ENCODE results near the gene MYLK2.

Gene MYLK2

DNA sequence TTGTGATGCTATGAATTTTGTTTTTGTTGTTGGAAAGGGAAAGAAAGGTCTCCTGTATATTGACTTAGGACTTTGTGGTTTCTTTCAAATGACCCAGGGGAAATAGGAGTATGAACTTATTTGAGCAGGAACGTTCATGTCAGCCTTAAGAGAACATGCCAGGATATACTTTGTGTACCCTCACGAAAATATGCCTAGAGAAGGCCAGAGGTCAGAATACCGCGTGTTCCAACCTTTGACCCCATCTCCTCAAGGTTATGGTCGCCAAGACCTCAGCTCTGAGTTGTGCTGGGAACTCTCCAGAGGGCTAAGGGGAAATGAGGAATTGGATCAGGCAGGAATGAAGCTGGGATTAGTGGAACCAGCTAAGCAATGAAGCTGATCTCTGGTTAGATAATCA is 62.8 kb downstream of the MYLK2 start:
- H3K4me1 ChIP-seq (ENCODE audit: control insufficient read depth, insufficient read depth, low read length), result no peaks in the 10 kb centered on the region; the same call in 1 of the 2 replicates
- H3K27ac ChIP-seq (ENCODE audit: low read depth, low read length), result no peak overlapping the region
- no peaks in the 10 kb centered on the region for H3K36me3 ChIP-seq (ENCODE audit: control insufficient read depth, insufficient read depth, low read length)
- H3K9ac ChIP-seq (ENCODE audit: low read depth, low read length), result no peak overlapping the region
- no peaks in the 10 kb centered on the region for H3K9me3 ChIP-seq (ENCODE audit: control insufficient read depth, insufficient read depth, low read length)
- no peak overlapping the region for H3K4me3 ChIP-seq (ENCODE audit: low read depth, low read length)
- H3K27me3 ChIP-seq (ENCODE audit: control insufficient read depth, insufficient read depth, low read length), result no peaks in the 10 kb centered on the region; the same call in 1 of the 2 replicates

DNA sequence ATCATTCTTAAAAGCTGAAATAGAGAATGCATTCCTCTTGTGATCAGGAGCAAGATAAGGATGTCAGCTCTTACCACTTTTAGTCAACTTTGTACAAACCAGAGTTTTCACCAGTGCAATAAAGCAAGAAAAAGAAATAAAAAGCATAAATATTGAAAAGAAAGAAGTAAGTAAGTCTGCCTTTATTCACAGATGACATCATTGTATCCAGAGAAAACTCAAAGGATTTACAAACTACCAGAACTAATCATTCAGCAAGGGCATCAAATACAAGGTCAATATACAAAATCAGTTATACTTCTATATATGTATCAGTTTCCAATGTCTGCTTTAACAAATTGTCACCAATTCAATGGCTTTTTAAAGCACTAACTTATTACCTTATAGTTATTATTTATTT is 64.7 kb downstream of the MYLK2 start:
- H3K4me1 ChIP-seq (ENCODE audit: control insufficient read depth, insufficient read depth, low read length), result no peaks in the 10 kb centered on the region; the same call in 1 of the 2 replicates
- H3K4me3 ChIP-seq (ENCODE audit: low read depth, low read length), result no peak overlapping the region
- no peaks in the 10 kb centered on the region for H3K36me3 ChIP-seq (ENCODE audit: control insufficient read depth, insufficient read depth, low read length)
- H3K27ac ChIP-seq (ENCODE audit: low read depth, low read length), result no peak overlapping the region
- no peak overlapping the region for H3K9ac ChIP-seq (ENCODE audit: low read depth, low read length)
- H3K27me3 ChIP-seq (ENCODE audit: control insufficient read depth, insufficient read depth, low read length), result no peaks in the 10 kb centered on the region
- H3K9me3 ChIP-seq (ENCODE audit: control insufficient read depth, insufficient read depth, low read length), result no peaks in the 10 kb centered on the region
